NCI-H774 (cell line): ENCODE data around the gene AXIN2.

Experiments used
- DNase-seq: peaks from one replicate; lab custom pipeline; 2025; lab: John Stamatoyannopoulos, UW

Gene AXIN2, protein sequence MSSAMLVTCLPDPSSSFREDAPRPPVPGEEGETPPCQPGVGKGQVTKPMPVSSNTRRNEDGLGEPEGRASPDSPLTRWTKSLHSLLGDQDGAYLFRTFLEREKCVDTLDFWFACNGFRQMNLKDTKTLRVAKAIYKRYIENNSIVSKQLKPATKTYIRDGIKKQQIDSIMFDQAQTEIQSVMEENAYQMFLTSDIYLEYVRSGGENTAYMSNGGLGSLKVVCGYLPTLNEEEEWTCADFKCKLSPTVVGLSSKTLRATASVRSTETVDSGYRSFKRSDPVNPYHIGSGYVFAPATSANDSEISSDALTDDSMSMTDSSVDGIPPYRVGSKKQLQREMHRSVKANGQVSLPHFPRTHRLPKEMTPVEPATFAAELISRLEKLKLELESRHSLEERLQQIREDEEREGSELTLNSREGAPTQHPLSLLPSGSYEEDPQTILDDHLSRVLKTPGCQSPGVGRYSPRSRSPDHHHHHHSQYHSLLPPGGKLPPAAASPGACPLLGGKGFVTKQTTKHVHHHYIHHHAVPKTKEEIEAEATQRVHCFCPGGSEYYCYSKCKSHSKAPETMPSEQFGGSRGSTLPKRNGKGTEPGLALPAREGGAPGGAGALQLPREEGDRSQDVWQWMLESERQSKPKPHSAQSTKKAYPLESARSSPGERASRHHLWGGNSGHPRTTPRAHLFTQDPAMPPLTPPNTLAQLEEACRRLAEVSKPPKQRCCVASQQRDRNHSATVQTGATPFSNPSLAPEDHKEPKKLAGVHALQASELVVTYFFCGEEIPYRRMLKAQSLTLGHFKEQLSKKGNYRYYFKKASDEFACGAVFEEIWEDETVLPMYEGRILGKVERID

GRCh38 chr17:65561452-65562205, at the start of gene AXIN2:
AXIN2 (minus strand) TSS chr17:65561648; CDS start chr17:65558620, 3,028 bp downstream.
- DNase-seq = peak; percentile 88

DNA sequence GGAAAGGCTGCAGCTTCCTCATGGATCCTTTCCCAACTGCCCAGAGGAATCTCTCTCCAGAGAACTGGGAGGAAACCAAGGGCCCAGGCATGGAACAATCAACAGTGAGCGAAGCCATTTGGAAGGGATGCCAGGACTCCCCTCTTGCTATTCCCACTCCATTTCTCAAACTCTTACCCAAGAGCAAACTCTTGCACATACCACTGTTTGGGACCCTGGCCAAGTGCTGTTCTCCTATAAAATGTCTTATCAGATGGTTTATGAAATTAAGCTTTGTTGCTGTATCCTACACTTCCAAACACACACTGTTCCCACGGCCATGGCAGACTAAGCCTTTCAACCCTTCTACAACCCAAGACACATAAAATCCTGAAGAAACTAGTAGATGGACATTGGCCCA, 48.3 kb upstream of the AXIN2 start:
- DNase-seq = no peak

DNA sequence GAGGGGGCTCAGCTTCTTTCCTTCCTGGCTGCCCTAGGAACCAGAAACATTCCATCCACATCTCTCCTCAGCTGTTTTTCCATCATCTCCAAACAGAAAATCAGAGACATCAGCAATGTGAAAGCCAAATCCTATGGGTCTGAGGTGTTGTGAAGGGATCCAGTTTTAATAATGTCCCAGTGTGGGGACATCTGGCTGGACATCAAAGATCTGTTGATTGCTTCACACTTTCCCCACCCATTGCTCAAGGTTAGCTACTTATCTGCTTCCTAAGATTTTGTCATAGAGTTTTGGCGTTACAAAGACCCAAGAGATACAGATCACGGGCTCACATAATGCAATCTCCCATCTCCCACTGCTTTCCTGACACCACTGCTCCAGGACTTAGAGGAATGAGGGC, 47.8 kb upstream of the AXIN2 start:
- DNase-seq = no peak

DNA sequence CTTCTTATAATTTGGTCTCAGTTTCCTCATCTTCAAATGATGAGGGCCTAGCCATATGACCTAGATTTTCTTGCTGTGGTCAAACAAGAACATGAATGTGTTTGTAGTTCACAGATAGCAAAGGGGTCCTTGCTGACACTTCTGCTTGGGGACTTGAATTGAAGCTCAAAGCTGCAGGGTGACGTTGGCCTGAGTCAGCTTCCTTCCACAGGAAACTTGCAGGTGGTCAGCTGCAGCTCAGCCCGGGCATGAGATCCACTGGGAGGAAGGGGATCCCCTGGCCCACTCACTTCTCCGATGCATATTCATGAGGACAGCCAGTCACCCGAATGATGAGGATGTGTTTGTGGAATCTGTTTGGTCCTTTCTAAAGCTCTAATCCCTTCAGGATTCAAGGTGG, 42.6 kb upstream of the AXIN2 start:
- no peak for DNase-seq

DNA sequence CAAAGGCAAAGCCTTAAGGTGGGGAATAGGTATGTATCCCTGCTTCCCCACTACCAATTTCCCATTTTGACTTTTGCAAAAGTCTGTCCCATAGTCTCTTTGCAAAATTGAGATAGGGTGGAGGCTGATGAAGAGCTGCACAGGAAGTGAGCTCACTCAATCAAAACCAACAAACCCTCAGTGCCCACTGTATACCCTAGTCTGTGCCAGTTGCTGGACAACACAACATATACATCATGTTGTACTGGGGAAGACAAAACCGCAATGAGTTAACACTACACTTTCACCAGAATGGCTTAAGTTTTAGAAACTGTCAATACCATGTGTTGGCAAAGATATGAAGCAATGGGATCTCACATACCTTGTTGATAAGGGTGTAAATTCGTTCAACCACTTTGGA, 40.4 kb upstream of the AXIN2 start:
- DNase-seq = no peak

- DNase-seq = no peak
Measured at GRCh38 chr17:65601145-65601544, 39.7 kb upstream of the AXIN2 start.

- no peak for DNase-seq
Measured at GRCh38 chr17:65600518-65600917, 39.1 kb upstream of the AXIN2 start.

DNA sequence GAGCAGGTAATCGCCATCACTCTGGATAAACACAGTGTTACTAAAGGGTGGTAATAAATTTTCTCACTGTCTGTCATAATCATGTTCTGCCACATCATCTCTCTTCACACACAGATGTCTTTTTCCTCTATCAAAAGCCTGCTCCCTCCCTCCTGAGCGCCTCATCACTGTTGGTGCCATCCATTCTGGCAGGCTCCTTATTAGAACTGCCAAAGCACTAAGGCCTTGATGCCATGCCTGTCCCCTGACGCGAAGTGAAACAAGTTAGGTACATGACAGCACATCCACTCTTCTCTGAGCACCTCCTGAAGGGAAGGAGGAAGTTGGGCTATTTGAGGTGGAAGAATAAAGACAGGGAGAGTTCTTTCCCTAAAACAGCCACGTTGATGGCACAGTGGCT, 38.2 kb upstream of the AXIN2 start:
- no peak for DNase-seq

GRCh38 chr17:65598746-65599145, 37.3 kb upstream of the AXIN2 start:
- DNase-seq = no peak

- DNase-seq = no peak
Measured at GRCh38 chr17:65595071-65595656, 33.7 kb upstream of the AXIN2 start.

- DNase-seq = no peak
Measured at GRCh38 chr17:65593855-65594845, 32.7 kb upstream of the AXIN2 start.

- DNase-seq = no peak
Measured at GRCh38 chr17:65593092-65593854, 31.8 kb upstream of the AXIN2 start.

GRCh38 chr17:65592125-65592965, 30.9 kb upstream of the AXIN2 start:
- no peak for DNase-seq

DNA sequence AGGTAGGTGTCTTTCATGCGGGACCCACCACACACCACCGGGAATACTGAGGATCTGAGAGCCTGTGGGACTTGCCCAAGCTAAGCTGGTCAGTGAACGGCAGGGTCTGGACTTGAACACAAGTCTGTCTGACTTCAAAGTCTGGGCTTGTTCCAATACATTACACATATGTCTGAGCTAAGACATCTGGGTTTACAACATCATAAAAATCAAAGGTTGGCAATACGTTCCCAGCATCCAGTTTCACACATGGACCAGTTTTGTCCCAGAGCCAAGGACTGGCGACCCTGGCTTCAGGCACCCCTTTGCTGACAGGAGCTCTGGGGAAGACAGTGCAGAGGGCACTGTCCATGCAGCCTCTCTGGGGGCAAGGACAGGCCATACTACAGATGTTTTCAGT, 27.9 kb upstream of the AXIN2 start:
- no peak for DNase-seq

- DNase-seq = peak; percentile 65
Measured at GRCh38 chr17:65588181-65588808, 26.8 kb upstream of the AXIN2 start.

DNA sequence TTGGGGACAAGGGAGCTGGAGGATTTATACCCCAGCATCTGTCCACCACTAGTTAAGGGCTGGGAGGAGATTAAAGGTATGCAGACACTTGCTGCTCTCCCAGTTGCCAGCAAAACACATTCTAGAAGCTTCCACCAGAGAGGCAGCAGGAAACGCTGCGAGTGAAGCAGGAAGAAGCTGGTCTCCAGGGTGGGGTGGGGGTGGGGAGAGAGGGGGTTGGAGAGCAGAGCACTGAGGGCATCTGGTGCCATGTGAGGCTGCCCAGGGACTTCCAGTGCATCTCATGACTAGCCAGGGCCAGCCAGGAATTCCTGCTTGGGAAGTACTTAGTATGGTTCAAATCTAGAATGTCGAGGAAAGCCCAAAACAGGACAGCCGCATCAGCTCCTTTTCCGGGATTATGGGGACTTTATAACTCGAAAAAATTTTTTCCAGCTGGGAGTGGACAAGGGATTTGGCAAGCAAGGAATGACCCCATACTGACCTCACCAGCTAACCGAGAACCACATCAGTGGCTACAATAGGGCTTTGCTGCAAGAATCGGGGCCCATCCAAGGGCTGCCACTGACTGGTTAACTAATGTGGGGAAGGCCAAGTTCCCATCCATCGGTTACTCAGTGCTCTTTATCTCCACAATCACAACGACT, 26.2 kb upstream of the AXIN2 start:
- no peak for DNase-seq

DNA sequence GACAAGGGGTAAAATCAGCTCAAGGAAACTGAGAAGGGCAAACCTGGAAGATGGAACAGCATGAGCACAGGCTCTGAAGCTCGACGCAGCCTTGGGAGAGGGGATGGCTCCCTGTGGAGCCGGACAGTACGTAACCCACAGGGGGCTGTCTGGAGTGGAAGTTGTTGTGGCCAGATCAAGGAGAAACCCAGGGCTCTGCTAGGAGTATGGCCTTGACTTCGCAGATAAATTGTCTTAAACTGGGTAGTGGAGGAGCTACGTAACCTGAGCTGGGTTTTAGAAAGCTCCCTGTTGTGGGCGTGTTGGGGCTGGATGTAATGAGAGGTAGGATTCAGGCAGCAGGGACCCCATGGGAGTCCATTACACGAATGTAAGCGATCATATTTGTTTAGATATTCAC, 25.5 kb upstream of the AXIN2 start:
- no peak for DNase-seq
